Tibial artery (tissue), 4 donors: ENCODE measurements around the gene DMD.

ENCODE experiments used
- DNase-seq, 2 donors: peaks; one replicate each; pipeline ENCODE4 v3.0.0-alpha.2; 2019
- H3K27ac ChIP-seq, 2 donors: fragments of 200-600 bp; sonication (generic) in 1 of 2; 1 replicate in 1 of 2; 2 replicates in 1 of 2; pipeline ENCODE4 v1.5.1; 2018 to 2019; ENCODE audit warnings: mild to moderate bottlenecking in 1 of 2
- H3K27me3 ChIP-seq, 2 donors: fragments of 200-600 bp; sonication (generic) in 1 of 2; one replicate each; pipeline versions ENCODE4 v1.5.1 to v1.6.0; 2016 to 2019
- H3K36me3 ChIP-seq, 3 donors: fragments of 200-600 bp; sonication (generic) in 2 of 3; one replicate each; pipeline ENCODE4 v1.5.1; 2016 to 2019; ENCODE audit warnings: mild to moderate bottlenecking in 2 of 3
- H3K4me1 ChIP-seq, 4 donors: fragments of 200-600 bp; sonication (generic) in 2 of 4; 1 replicate in 3 of 4; 2 replicates in 1 of 4; pipeline ENCODE4 v1.5.1; 2016 to 2019
- H3K4me3 ChIP-seq, 2 donors: fragments of 200-600 bp; sonication (generic) in 1 of 2; 1 replicate in 1 of 2; 2 replicates in 1 of 2; pipeline ENCODE4 v1.5.1; 2018 to 2019; ENCODE audit warnings: mild to moderate bottlenecking in 2 of 2
- H3K9me3 ChIP-seq, 3 donors: fragments of 200-600 bp; sonication (generic) in 1 of 3; one replicate each; pipeline ENCODE4 v1.5.1; 2016 to 2019
- CTCF ChIP-seq, 2 experiments: fragments of 200-600 bp in 1 of 2; fragments of 450-650 bp in 1 of 2; IDR thresholded peaks; one replicate each; pipeline ENCODE4 v1.5.1; 2017 to 2019; ENCODE audit warnings: antibody characterized with exemption in 2 of 2, mild to moderate bottlenecking in 1 of 2, moderate library complexity in 1 of 2
- intact Hi-C: fragments of 100-400 bp; cut with DNase I; formaldehyde crosslinking; loops from one replicate; pipeline ENCODE4 v1.15.0; 2023; ENCODE audit warnings: low total_unique reads

DMD gene

GRCh38 chrX:32894679-32895078 is 316.7 kb downstream of the DMD start:
- no peak overlapping the region for H3K4me3 ChIP-seq
- H3K4me1 ChIP-seq, result peaks cover 0 to 3% (median 0%) of the 10 kb centered on the region in 4 donors
- H3K9me3 ChIP-seq, result no peaks in the 10 kb centered on the region
- TF ChIP-seq CTCF (IDR thresholded peaks at IDR 0.05), result no peak
- DNase-seq, result no peak
- no peaks in the 10 kb centered on the region for H3K27me3 ChIP-seq
- no peak overlapping the region for H3K27ac ChIP-seq
- intact Hi-C loops, result no loop called here
- H3K36me3 ChIP-seq, result no peaks in the 10 kb centered on the region

DNA sequence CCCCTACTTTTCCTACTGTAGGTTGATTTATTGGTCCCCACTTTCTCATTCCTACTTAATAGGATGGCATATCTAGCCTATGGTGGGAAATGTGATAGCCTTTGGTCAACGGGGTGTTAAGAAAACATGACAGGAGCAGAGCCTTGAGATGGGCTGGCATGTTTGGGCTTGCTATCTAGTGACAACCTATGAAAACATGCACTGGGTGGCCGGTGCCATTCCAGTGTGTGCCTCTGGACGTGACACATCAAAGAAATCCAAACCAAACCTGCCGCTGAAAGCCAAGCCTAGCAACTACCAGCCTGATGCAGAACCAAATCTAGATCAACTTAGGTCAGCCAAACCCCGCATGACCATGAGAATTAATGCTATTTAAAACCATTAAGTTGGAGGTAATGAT is 317.6 kb downstream of the DMD start:
- no peak for TF ChIP-seq CTCF (IDR thresholded peaks at IDR 0.05)
- Histone ChIP-seq H3K9me3 (no peaks in the 10 kb centered on the region), H3K27ac (no peak overlapping the region), H3K4me1 (peaks cover 0 to 3% (median 0%) of the 10 kb centered on the region in 4 donors), H3K27me3 (no peaks in the 10 kb centered on the region), H3K36me3 (no peaks in the 10 kb centered on the region), H3K4me3 (no peak overlapping the region)
- DNase-seq, result no peak
- intact Hi-C loops, result no loop called here

DNA sequence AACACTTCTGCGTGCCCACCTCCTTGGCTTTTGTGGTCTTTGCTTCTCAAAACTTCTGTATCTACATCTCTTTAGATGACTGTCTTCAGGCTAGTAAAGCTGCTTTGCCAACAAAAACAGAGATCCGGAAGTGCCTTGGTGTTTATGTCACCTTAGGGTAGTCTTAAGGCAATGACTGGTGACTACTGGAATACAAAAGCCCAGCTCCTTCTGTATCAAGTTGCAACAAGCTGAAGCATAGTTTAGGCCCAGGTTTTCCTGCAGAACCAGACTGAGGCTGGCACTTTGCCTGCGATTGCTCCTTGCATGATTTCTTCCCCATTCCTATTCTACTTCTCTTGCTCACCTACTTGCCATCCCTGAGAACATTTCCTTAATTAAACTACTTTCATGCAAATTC is 333.8 kb downstream of the DMD start:
- DNase-seq, result no peak
- Histone ChIP-seq H3K4me1 (peaks cover 0 to 22% (median 0%) of the 10 kb centered on the region in 4 donors), H3K36me3 (no peaks in the 10 kb centered on the region), H3K9me3 (no peaks in the 10 kb centered on the region), H3K4me3 (no peak overlapping the region), H3K27ac (no peak overlapping the region), H3K27me3 (no peaks in the 10 kb centered on the region)
- TF ChIP-seq CTCF (IDR thresholded peaks at IDR 0.05), result no peak
- intact Hi-C loops, result no loop called here

- no peak overlapping the region for H3K4me3 ChIP-seq
- no peaks in the 10 kb centered on the region for H3K9me3 ChIP-seq
- H3K36me3 ChIP-seq, result no peaks in the 10 kb centered on the region
- intact Hi-C loops, result no loop called here
- H3K27me3 ChIP-seq, result no peaks in the 10 kb centered on the region
- DNase-seq, result no peak
- TF ChIP-seq CTCF (IDR thresholded peaks at IDR 0.05), result no peak
- H3K4me1 ChIP-seq, result peaks cover 0 to 30% (median 2%) of the 10 kb centered on the region in 4 donors
- H3K27ac ChIP-seq, result no peak overlapping the region
These were observed 336.5 kb downstream of the DMD start for GRCh38 chrX:32874839-32875238.

DNA sequence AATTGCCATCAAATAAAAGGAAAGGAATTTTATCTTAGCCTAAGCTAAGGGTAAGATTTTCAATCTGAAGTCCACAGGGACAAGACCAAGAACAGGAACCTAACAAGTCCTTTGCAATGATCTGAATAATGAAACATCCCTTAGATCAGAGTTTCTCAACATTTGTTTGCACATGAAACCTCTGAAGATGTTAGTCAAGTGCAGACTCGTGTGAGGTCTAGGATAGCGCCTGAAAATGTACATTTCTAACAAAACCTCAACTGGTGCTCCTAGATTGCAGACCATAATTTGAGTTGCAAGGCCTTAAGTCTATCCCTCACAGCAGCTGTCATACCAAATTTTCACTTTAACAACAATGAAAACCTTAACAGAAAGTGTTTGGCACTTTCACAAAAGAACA is 337.6 kb downstream of the DMD start:
- no peaks in the 10 kb centered on the region for H3K9me3 ChIP-seq
- H3K27ac ChIP-seq, result no peak overlapping the region
- no peak for DNase-seq
- H3K4me1 ChIP-seq, result peaks cover 0 to 30% (median 2%) of the 10 kb centered on the region in 4 donors
- no peak overlapping the region for H3K4me3 ChIP-seq
- no peak for TF ChIP-seq CTCF (IDR thresholded peaks at IDR 0.05)
- H3K27me3 ChIP-seq, result no peaks in the 10 kb centered on the region
- no peaks in the 10 kb centered on the region for H3K36me3 ChIP-seq
- intact Hi-C loops, result no loop called here

- TF ChIP-seq CTCF (IDR thresholded peaks at IDR 0.05), result no peak
- Histone ChIP-seq H3K4me3 (no peak overlapping the region), H3K4me1 (peaks cover 0 to 23% (median 2%) of the 10 kb centered on the region in 4 donors), H3K27ac (no peak overlapping the region), H3K36me3 (no peaks in the 10 kb centered on the region), H3K9me3 (no peaks in the 10 kb centered on the region), H3K27me3 (no peaks in the 10 kb centered on the region)
- intact Hi-C loops, result no loop called here
- no peak for DNase-seq
These were observed 339.7 kb downstream of the DMD start for GRCh38 chrX:32871636-32872035.
